SU-DHL-6 (cell line): ENCODE results near the gene INO80D.

Source experiments
- H2AFZ ChIP-seq: fragments of 200-600 bp; sonication (generic); 2 replicates; pipeline ENCODE4 v1.6.1; 2014; ENCODE audit warnings: low read depth, mild to moderate bottlenecking, moderate library complexity, mixed read lengths, antibody characterized with exemption, low read length; ENCODE audit not compliant: severe bottlenecking
- H3F3A ChIP-seq: fragments of 200-600 bp; shearing (Covaris generic); 2 replicates; pipeline ENCODE4 v1.6.0; 2016; ENCODE audit warnings: antibody characterized with exemption, mild to moderate bottlenecking; ENCODE audit not compliant: insufficient read depth
- H3K27ac ChIP-seq: fragments of 200-600 bp; sonication (generic); 2 replicates; pipeline ENCODE4 v1.5.1; 2016; ENCODE audit warnings: low read depth, mild to moderate bottlenecking, low read length, moderate library complexity, mixed read lengths
- H3K27me3 ChIP-seq: fragments of 200-600 bp; sonication (generic), shearing (Covaris generic); 2 replicates; pipeline ENCODE4 v1.6.0; 2014; ENCODE audit warnings: mild to moderate bottlenecking, low read length
- H3K36me3 ChIP-seq: fragments of 200-600 bp; sonication (generic); 2 replicates; pipeline ENCODE4 v1.6.1; 2014; ENCODE audit warnings: mild to moderate bottlenecking, low read length, mixed read lengths
- H3K4me2 ChIP-seq: fragments of 300-600, 200-600 bp; shearing (Covaris generic), sonication (generic); 2 replicates; pipeline ENCODE4 v1.6.0; 2014; ENCODE audit warnings: low read length, low read depth, mild to moderate bottlenecking; ENCODE audit not compliant: poor library complexity, severe bottlenecking
- H3K4me3 ChIP-seq: fragments of 200-600 bp; sonication (generic); 2 replicates; pipeline ENCODE4 v1.5.1; 2014; ENCODE audit warnings: antibody characterized with exemption, low read length, mild to moderate bottlenecking, mixed read lengths; ENCODE audit not compliant: insufficient read depth, poor library complexity, severe bottlenecking
- H3K79me2 ChIP-seq: fragments of 200-600 bp; sonication (generic); 2 replicates; pipeline ENCODE4 v1.6.1; 2014; ENCODE audit warnings: mild to moderate bottlenecking, low read length, moderate library complexity; ENCODE audit not compliant: insufficient read depth
- H3K9ac ChIP-seq: fragments of 200-600 bp; sonication (generic); 2 replicates; pipeline ENCODE4 v1.7.0; 2014; ENCODE audit warnings: mild to moderate bottlenecking, low read length
- H3K9me2 ChIP-seq: fragments of 200-600 bp; sonication (generic); replicated peaks from 2 replicates; pipeline ENCODE4 v1.6.1; 2014; ENCODE audit warnings: low read length; ENCODE audit not compliant: insufficient read depth
- H3K9me3 ChIP-seq: fragments of 200-600 bp; sonication (generic); 2 replicates; pipeline ENCODE4 v1.6.1; 2014; ENCODE audit warnings: low read length, mixed read lengths; ENCODE audit not compliant: insufficient read depth
- H4K20me1 ChIP-seq: fragments of 200-600 bp; sonication (generic); 2 replicates; pipeline ENCODE4 v1.6.1; 2014; ENCODE audit warnings: low read depth, mild to moderate bottlenecking, antibody characterized with exemption, low read length, moderate library complexity, mixed read lengths
- EZH2phosphoT487 ChIP-seq: fragments of 200-600 bp; sonication (generic), shearing (Covaris generic); conservative IDR thresholded peaks from 2 replicates; pipeline ENCODE4 v1.6.1; 2018; ENCODE audit warnings: mild to moderate bottlenecking, antibody characterized with exemption, low read length, moderate library complexity, mixed read lengths
- TF ChIP-seq, protein P1 (sequence below): fragments of 200-600 bp; sonication (generic); IDR thresholded peaks from one replicate; pipeline ENCODE4 v1.5.1; 2017; ENCODE audit warnings: antibody characterized with exemption, mild to moderate bottlenecking, low read length, moderate library complexity; ENCODE audit not compliant: insufficient read depth, poor library complexity, severe bottlenecking

The INO80D gene

GRCh38 chr2:206083602-206084438 lies 2.2 kb downstream of the INO80D start:
- TF ChIP-seq EZH2phosphoT487, result no peak
- TF ChIP-seq, protein P1, sequence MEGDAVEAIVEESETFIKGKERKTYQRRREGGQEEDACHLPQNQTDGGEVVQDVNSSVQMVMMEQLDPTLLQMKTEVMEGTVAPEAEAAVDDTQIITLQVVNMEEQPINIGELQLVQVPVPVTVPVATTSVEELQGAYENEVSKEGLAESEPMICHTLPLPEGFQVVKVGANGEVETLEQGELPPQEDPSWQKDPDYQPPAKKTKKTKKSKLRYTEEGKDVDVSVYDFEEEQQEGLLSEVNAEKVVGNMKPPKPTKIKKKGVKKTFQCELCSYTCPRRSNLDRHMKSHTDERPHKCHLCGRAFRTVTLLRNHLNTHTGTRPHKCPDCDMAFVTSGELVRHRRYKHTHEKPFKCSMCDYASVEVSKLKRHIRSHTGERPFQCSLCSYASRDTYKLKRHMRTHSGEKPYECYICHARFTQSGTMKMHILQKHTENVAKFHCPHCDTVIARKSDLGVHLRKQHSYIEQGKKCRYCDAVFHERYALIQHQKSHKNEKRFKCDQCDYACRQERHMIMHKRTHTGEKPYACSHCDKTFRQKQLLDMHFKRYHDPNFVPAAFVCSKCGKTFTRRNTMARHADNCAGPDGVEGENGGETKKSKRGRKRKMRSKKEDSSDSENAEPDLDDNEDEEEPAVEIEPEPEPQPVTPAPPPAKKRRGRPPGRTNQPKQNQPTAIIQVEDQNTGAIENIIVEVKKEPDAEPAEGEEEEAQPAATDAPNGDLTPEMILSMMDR, result no peak
- peak overlapping the region; percentile 96 for H3K4me2 ChIP-seq
- H3K36me3 ChIP-seq, result no peaks in the 10 kb centered on the region
- H3K79me2 ChIP-seq, result peaks cover 82% of the 10 kb centered on the region
- no peak overlapping the region for H2AFZ ChIP-seq
- H3K9ac ChIP-seq, result peak overlapping the region; percentile 75
- H3K9me3 ChIP-seq, result no peaks in the 10 kb centered on the region
- H3K9me2 ChIP-seq, result no peaks in the 10 kb centered on the region
- H3K27ac ChIP-seq, result peak overlapping the region; percentile 93
- peaks cover 19% of the 10 kb centered on the region for H3F3A ChIP-seq
- H3K27me3 ChIP-seq, result no peaks in the 10 kb centered on the region
- H3K4me3 ChIP-seq, result peak overlapping the region; percentile 91
- H4K20me1 ChIP-seq, result no peaks in the 10 kb centered on the region; the same call in 1 of the 2 replicates

DNA sequence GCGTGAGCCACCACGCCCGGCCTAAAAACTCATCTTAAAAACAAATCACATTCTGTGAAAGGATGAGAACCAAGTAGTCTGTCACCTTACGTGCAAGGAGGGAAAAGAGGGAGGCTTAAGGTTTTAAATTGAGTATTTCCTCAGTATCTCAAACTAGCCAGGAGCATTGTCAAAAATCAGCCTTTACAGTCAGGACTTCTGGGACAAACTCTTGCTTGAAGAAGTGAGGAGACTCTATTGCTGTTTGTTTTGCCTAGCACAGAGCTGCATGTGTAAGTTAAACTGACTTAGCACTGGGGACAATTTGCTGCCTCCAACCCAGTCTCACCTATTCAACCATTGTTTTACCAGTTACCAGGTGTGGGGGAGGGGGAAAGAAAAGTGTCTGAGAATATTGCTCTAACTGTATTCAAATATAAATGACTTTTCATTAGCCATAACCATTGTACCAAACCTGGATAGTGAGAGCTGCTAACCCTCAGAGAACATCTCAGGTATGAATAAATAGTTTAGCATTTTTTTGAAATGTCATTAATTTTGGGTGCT lies 3.6 kb downstream of the INO80D start:
- no peak overlapping the region for H3K9ac ChIP-seq
- peaks cover 84% of the 10 kb centered on the region for H3K79me2 ChIP-seq
- no peak overlapping the region for H3K4me3 ChIP-seq
- no peak overlapping the region for H2AFZ ChIP-seq
- no peak overlapping the region for H3K27ac ChIP-seq
- H3K9me2 ChIP-seq, result no peaks in the 10 kb centered on the region
- peak overlapping the region; percentile 96 for H3K4me2 ChIP-seq
- no peak for TF ChIP-seq EZH2phosphoT487
- TF ChIP-seq, protein P1, result no peak
- no peaks in the 10 kb centered on the region for H3K9me3 ChIP-seq
- H4K20me1 ChIP-seq, result no peaks in the 10 kb centered on the region; the same call in 1 of the 2 replicates
- no peaks in the 10 kb centered on the region for H3K36me3 ChIP-seq
- no peaks in the 10 kb centered on the region for H3K27me3 ChIP-seq
- peaks cover 19% of the 10 kb centered on the region for H3F3A ChIP-seq

GRCh38 chr2:206080927-206081326 lies 5.0 kb downstream of the INO80D start:
- TF ChIP-seq, protein P1, result no peak
- TF ChIP-seq EZH2phosphoT487, result no peak
- Histone ChIP-seq H3K4me2 (no peak overlapping the region), H3K36me3 (no peaks in the 10 kb centered on the region), H3F3A (peaks cover 5% of the 10 kb centered on the region), H3K9me2 (no peaks in the 10 kb centered on the region), H3K27me3 (no peaks in the 10 kb centered on the region), H3K9me3 (no peaks in the 10 kb centered on the region), H3K4me3 (no peak overlapping the region), H2AFZ (no peak overlapping the region), H4K20me1 (no peaks in the 10 kb centered on the region; the same call in 1 of the 2 replicates), H3K9ac (no peak overlapping the region), H3K79me2 (peaks cover 82% of the 10 kb centered on the region), H3K27ac (no peak overlapping the region)
